ENCODE data around the gene SCARF2.
A peak's percentile ranks its signal among the peaks of the same experiment; 100 is the strongest.

The SCARF2 gene

GRCh38 chr22:20438678-20439492, 1.3 kb upstream of the SCARF2 start:
- DNase-seq: no peak

GRCh38 chr22:20438427-20438677, 727 bp upstream of the SCARF2 start:
- DNase-seq: no peak

GRCh38 chr22:20436768-20437612, 635 bp downstream of the SCARF2 start:
- DNase-seq: peak; percentile 8

GRCh38 chr22:20436307-20436767, 1.3 kb downstream of the SCARF2 start:
- DNase-seq: no peak

- no peak for DNase-seq
Observed at GRCh38 chr22:20435436-20436306, 2.0 kb downstream of the SCARF2 start.

GRCh38 chr22:20434773-20435172, 2.9 kb downstream of the SCARF2 start:
- no peak for DNase-seq

GRCh38 chr22:20434264-20434751, 3.3 kb downstream of the SCARF2 start:
- no peak for DNase-seq

GRCh38 chr22:20433686-20434241, 3.9 kb downstream of the SCARF2 start:
- DNase-seq: no peak

GRCh38 chr22:20433191-20433590, 4.4 kb downstream of the SCARF2 start:
- DNase-seq: no peak

- no peak for DNase-seq
Observed at GRCh38 chr22:20432244-20432686, 5.4 kb downstream of the SCARF2 start.

GRCh38 chr22:20431511-20432192, 6.0 kb downstream of the SCARF2 start:
- no peak for DNase-seq

- no peak for DNase-seq
Observed at GRCh38 chr22:20430720-20431510, 6.7 kb downstream of the SCARF2 start.

GRCh38 chr22:20430101-20430719, 7.4 kb downstream of the SCARF2 start:
- DNase-seq: no peak

- DNase-seq: no peak
Observed at GRCh38 chr22:20429254-20430100, 8.1 kb downstream of the SCARF2 start.

- no peak for DNase-seq
Observed at GRCh38 chr22:20428496-20429253, 8.9 kb downstream of the SCARF2 start.

GRCh38 chr22:20427945-20428417, 9.6 kb downstream of the SCARF2 start:
- no peak for DNase-seq

- no peak for DNase-seq
Observed at GRCh38 chr22:20427104-20427944, 10.3 kb downstream of the SCARF2 start.

GRCh38 chr22:20426259-20426615, 11.4 kb downstream of the SCARF2 start:
- DNase-seq: no peak
